ENCODE measurements around the gene C6orf120.
A peak's percentile ranks its signal among the peaks of the same experiment; 100 is the strongest.

Gene C6orf120

DNA sequence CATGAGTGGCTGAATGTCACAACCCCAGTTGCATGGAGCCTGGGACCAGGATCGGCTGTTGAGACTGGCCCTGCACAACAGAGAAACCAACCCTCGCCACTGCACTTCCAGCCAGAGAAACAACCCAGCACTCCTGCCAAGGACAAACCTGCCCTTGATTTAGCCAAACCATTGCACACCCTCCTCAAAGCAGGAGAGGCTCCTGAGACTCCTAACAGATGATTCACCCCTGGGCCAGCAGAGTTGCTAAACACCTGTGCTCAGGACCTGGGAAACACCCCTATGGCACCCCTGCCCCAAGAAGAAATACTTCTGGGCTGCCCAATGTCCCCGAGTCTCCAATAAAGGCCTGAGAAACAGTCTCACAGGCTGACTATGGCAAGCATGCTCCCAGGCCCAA is 17.9 kb upstream of the C6orf120 start:
- DNase-seq (ENCODE audit: low spot score) = no peak

GRCh38 chr6:169685860-169686259 is 16.1 kb upstream of the C6orf120 start:
- no peak for DNase-seq (ENCODE audit: low spot score)

DNA sequence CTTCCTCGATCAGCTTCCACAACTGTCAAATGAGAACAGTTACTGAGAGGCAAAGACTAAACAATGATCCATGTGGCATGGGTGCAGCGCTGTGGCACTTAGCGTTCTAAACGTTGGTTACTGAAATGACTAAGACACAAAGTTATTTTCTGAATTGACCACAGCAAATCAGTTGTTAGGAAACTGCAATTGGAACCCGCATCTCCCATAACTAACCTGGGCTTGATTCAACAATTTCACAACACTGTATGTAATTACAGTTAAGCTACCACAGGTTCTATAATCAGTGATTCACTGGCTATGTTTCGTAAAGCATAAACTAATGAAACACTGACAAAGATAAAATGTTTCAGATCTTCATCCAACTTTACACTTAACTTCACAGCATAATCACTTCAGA is 12.6 kb upstream of the C6orf120 start:
- no peak for DNase-seq (ENCODE audit: low spot score)

- DNase-seq (ENCODE audit: low spot score) = no peak
Observed at GRCh38 chr6:169691260-169691659, 10.7 kb upstream of the C6orf120 start.

DNA sequence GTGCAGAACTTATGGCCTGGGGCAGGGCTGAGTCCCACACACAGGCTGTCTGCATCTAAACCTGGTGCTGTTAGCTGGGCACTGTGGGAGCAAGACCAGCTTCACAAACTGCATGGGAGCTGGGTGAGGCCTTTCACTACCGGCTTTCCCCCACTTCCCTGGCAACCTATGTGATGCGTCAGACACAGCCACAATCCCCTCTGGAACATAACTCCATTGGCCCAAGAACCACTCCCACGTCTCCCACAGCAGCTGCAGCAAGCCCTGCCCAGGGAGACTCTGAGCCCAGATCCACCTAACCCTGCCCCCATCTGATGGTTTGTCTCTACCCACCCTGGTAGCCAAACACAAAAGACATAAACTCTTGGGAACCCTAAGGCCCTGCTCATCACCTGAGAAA is 9.4 kb upstream of the C6orf120 start:
- DNase-seq (ENCODE audit: low spot score) = no peak

GRCh38 chr6:169695131-169695530 is 6.8 kb upstream of the C6orf120 start:
- DNase-seq (ENCODE audit: low spot score) = no peak

DNA sequence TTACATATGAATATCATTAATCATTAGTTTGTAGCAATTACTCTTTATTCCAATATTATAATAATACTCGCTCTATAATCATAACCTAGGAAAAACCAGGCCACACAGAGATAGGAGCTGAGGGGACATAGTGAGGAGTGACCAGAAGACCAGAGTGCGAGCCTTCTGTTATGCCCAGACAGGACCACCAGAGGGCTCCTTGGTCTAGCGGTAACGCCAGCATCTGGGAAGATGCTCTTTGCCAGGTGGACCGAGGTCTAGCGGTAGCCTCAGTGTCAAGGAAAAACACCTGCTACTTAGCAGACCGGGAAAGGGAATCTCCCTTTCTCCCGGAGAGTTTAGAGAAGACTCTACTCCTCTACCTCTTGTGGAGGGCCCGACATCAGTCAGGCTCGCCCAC is 4.8 kb upstream of the C6orf120 start:
- peak; percentile 24 for DNase-seq (ENCODE audit: low spot score)

- no peak for DNase-seq (ENCODE audit: low spot score)
Observed at GRCh38 chr6:169700296-169700695, 1.6 kb upstream of the C6orf120 start.

DNA sequence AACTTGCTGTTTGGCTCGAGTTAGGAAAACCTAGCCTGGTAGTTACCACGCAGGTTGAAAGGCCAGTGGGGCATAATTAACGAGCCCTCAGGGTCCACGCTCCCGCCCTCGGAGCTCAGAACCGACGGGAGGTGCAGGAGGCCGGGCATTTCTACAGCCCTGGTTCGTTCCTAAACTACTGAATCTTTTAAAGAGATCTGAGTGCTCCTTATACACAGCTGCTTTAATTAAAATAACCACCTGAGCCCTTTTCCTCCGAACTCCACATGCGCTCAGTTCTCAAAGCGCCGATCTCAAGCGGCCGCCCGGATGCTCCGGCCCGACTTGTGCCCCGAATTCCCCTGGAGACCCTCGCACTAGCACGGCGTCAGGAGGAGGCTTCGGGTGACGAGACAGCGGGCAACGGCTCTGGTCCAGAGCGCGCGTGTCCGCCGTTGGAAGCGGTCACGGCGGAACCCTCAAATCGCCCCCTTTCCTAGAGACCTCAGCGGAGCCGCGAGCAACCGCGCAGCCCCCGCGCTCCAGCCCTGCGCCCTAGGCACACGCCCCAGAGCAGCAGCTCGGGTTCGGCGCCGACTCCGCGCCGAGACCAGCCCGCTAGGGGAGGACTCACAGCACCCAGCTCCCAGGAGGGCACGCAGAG is 494 bp upstream of the C6orf120 start:
- DNase-seq (ENCODE audit: low spot score) = no peak

DNA sequence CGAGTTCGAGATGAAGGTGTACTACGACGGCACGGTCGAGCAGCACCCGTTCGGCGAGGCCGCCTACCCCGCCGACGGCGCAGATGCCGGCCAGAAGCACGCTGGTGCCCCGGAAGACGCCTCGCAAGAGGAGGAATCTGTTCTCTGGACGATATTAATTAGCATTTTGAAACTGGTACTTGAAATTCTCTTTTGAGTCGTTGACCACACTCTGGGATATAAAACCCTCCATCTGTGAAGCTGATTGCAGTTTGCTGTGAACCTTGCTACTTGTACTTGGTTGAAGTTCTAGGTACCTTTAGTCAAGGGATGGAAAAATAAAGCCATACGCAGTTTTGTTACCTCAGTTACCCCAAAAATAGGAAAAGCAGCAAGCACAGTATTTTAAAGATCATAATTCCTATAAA is 917 bp downstream of the C6orf120 start:
- DNase-seq (ENCODE audit: low spot score) = no peak

DNA sequence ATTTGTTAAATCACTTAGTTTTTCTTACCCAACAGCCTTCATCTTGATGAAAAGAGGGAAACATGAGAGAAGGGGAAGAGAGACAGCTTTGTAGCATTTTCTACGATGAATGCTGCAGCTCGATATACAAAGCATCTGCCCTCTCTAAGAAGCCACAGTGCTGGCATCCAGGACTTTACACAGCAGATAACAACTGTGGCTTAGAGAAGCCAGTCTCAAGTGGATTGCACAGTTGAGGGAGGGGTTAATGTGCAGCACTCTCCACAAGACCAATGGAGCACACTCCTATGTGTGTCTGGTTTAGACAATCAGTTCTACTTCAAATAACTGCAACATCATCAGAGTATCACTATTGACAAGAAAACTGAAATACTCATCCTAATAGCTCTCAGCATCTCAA is 5.8 kb downstream of the C6orf120 start:
- DNase-seq (ENCODE audit: low spot score) = no peak

DNA sequence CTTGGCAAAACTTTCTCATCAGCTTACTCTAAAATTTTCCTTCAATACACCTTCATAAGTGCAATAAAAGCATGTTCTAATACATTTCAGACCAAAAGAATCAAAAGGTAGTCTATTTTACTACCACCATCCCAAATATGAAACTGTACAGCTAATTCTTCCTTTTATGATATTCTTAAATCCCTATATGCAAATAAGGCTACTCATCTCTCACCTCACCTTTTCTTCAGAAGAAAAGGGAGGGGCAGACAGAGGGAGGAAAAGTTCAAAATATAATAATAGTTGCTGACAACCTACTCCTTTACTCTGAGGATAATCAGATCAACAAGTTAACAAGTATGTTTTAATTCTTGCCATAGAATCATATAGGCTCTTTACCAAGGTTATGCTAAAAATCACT is 7.4 kb downstream of the C6orf120 start:
- DNase-seq (ENCODE audit: low spot score) = no peak

GRCh38 chr6:169710009-169710408 is 8.1 kb downstream of the C6orf120 start:
- no peak for DNase-seq (ENCODE audit: low spot score)

GRCh38 chr6:169714178-169714577 is 12.3 kb downstream of the C6orf120 start:
- DNase-seq (ENCODE audit: low spot score) = no peak

GRCh38 chr6:169714595-169714994 is 12.7 kb downstream of the C6orf120 start:
- DNase-seq (ENCODE audit: low spot score) = no peak

DNA sequence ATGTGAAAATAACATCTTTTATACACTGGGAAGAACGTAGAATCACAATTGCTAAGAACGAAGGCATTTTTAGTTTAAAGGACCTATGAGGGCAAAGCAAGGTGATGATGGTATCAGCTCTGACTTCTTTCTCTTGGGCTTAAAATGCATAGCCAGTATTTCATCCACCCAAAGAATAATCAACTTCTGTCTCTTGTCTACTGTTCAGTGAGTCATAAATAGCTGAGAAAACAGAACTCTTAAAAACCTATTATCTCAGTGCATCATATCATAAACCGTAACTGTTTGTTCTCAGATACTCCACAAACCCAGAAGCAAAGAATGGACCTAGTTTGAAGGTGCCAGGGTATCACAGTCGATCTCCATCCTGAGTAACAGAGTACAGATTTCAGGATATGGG is 17.2 kb downstream of the C6orf120 start:
- DNase-seq (ENCODE audit: low spot score) = no peak

GRCh38 chr6:169720207-169720855 is 18.4 kb downstream of the C6orf120 start:
- peak; percentile 30 for DNase-seq (ENCODE audit: low spot score)

DNA sequence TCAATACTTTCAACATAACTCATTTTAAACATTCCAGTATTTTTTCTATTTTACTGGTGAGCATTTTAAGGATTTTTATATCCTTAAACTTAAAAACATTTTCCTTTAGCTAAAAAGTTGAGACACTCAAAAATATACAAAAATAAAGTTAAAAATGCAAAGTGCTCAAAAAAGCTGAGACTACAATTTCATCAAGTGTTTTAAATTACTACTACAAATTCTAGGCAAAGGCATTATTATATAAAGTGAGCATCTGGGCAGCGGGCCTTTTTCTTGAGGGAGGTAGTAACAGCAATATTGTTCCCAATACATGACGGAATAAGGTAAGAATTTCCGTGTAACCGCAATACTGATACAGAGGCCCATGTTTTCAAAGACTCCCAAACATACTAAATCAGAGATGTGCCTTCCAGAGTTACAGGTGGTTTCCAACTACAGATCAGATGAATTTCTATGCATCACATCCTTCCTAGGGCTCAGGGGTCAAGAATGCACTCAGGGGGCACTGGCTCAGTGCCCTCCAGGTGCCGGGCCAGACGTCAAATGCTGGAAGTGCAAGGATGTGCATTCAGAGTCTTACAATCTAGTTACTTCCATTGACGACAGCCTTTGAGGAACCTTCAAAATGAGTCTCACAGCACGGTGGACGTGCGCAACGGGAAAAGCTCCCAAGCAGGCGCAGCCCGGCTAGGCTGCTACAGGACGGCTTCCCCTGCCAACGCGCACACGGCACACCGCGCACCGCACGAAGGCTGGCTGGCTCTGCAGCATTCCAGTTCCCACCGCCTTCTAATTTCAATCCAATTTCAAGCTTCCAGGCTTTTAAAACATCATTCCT is 20.7 kb downstream of the C6orf120 start:
- peak; percentile 52 for DNase-seq (ENCODE audit: low spot score)

DNA sequence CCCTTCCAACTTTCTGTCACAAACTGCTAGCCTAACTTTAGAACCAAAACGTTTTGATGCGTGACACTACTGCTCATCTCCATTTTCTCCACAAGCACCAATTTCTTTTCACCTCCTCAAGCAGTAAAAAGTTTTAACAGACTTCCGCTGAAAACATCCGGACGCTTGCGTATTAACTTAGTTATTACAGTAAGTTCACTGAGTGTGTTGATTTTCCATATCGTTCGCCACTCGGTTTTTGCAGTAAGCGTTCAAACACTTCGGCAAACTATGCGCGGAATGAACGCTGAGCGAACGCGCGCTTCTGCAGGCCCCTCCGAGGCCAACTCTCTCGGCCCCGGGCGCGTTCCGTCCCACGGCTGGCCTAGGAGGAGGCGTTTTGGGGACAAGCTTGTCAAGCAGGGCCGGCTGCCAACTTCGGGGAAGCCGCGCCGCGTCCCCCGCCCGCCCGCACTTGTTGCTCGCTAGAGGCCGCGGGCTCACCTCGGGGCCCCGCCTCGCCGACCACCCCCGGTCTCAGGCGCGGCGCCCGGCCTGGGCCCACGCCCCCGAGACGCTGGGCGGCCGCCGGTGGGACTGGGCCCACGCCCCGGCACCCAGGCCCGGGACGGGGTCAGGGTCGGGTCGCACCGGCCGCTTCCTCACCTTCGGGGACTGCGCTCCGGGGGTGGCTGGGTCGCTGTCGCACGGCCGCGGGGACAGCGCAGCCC is 21.4 kb downstream of the C6orf120 start:
- peak; percentile 82 for DNase-seq (ENCODE audit: low spot score)

DNA sequence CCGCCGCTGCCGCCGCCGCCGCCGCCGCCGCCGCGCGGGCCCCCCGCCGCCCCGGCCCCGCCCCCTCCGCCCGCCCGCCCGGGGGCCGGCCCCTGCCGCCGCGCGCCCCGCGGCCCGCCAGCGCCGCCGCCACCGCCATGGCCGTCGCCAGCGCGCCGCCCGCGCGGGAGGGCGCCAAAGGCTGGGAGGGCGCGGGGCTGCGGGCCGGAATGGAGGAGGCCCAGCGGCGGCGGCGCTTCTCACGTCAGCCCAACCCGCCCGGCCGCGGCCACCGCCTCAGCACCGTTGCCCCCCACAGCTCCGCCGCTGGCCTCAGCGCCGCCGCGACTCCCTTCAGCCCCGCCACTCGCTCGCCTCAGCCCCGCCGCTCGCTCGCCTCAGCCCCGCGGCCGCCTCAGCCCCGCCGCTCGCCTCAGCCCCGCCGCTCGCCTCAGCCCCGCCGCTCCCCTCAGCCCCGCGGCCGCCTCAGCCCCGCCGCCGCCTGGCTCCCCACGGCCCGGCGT is 22.1 kb downstream of the C6orf120 start:
- peak; percentile 45 for DNase-seq (ENCODE audit: low spot score)

DNA sequence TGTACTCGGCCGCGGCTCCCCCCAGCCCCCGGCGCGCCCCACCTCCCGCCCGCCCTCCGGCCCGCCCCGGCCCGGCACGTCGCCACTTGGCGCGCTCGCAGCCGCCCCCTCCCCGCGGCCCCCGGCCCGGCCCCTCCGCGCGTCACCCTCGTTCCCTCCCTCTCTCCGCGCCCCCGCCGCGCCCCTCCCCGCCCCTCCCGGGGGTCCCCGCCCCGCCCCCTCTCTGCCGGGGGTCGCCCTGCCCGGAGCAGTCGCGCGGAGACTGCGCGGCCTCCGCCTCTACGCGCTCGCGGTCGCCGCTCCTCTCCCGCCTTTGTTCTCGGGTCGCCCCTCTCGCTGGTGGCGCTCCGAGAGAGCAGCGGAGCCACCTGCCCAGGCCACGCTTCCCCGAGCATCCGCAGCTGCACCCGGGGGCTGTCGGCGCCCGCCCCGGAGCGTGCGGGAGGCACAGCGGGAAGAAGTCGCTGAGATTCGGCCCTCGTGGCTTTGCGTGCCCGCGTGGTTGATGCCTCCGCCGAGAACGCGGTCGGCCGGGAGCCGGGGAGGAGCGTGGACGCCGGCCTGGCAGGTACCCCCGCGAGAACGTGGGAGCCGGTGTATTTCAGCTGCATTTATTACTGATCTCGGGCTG is 22.7 kb downstream of the C6orf120 start, which contains the start of gene PHF10:
PHF10 (minus strand) TSS at position 7 of the 631 bp plus-strand sequence. CDS start 569 bp downstream, outside the sequence.
- peak; percentile 78 for DNase-seq (ENCODE audit: low spot score)

All from NAMALWA (cell line).